Left ventricle myocardium superior (tissue), 1 donor: ENCODE results near the gene PPARG. TPM values are rescaled to one million over a fixed set of nuclear protein-coding genes. Genes with fewer than 3 reads are reported as not detected.
"Not testable (repeated sequence)": the region's sequence is repeated elsewhere in the genome, so short reads cannot be mapped to it uniquely, and the experiment has no call there.

Experiments
- ATAC-seq: fragments of 200-7000 bp; cut with Tn5 transposase; one replicate; pipeline ENCODE4 v1.9.1; 2020; ENCODE audit warnings: mild to moderate bottlenecking, moderate library complexity
- DNase-seq: peaks from one replicate; pipeline ENCODE4 v3.0.0-alpha.2; 2020
- intact Hi-C: fragments of 100-400 bp; cut with micrococcal nuclease; formaldehyde crosslinking; loops from one replicate; pipeline ENCODE4 v1.11.0; 2022
- total RNA-seq: library from RNA; stranded (reverse); fragmentation: NEBNext Ultra II Directional; extraction: Animal tissue kit (Norgen Biotek cat#: 25700); gene quantifications from one replicate; pipeline ENCODE4 v1.2.1, GENCODE V29; 2021
- donor health status: DM: no; HTN: yes; CAD: no; lungs with severe emphysema.

The PPARG gene
- total RNA-seq, 1 donor from 2014 or later, result 24.0 TPM

DNA sequence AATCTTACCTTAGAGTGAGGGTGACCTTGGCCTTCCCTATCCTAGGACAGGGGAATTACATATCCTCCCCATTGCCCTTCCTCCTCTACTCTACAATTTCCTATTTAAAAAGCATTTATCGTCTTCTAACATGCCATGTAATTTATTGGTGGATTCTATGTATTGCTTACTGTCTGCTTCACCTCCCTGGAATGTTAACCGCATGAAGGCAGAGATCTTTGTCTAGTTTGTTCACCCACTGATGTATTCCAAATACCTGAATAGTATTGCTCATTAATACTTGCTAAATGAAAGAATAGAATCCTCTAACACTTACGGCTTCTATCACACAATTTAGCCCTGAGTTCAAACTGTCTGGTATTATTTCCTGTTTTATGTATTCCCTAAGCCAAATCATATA is 68.6 kb downstream of the PPARG start:
- DNase-seq, result no peak
- intact Hi-C loops, result no loop called here
- no peak for ATAC-seq

DNA sequence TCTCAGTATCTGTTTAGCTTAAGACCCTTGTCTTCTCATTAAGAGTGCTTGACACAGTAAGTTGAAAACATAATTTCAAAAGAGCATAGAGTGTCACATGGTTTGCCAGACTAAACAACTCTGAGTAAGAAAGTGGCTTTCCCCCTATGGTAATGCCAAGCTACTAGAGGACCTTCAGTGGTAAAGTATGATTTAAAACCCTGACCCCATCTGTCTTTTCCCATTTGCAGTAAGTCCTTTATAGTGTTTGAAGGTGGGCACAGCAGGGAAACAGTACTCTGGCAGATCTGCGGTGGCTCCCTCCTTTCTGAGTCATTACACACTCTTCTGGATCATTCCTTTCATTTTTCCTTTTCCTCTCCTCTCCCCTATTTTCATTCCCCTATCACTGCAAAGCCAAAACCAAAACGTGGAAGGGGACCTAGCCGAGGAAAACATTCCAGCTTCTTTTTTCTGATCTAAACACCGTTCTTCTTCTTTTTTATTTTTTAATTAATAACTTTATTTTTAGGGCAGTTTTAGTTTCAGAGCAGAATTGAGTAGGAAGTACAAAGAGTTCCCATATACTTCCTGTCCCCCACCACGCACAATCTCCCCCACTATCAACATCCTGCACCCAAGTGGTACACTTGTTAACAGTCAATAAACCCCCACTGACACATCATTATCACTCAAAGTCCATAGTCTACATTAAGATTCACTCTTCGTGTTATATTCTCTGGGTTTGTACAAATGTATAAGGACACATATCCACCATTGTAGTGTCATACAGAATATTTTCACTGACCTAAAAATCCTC is 74.7 kb downstream of the PPARG start:
- intact Hi-C loops, result no loop called here
- no peak for DNase-seq

DNA sequence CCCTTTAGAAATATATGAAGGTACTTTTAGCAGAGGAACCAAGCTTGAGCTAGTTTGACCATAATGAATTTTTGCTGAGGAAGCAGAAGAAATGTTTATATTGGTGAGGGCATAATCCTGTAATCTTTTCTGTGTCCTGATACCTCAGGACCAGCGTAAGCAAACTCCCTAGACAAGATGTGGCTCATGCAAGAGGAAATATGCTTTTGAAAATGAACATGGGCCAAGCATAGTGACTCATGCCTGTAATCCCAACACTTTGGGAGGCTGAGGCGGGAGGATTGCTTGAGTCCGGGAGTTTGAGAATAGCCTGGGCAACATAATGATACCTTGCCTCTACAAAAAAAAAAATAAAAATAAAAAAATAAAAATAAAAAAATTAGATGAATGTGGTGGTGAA is 78.5 kb downstream of the PPARG start:
- DNase-seq (no peak), ATAC-seq (no peak)
- intact Hi-C loops, result no loop called here

More for the DNA sequence above, 74.7 kb downstream of the PPARG start:
- no peak for ATAC-seq

DNA sequence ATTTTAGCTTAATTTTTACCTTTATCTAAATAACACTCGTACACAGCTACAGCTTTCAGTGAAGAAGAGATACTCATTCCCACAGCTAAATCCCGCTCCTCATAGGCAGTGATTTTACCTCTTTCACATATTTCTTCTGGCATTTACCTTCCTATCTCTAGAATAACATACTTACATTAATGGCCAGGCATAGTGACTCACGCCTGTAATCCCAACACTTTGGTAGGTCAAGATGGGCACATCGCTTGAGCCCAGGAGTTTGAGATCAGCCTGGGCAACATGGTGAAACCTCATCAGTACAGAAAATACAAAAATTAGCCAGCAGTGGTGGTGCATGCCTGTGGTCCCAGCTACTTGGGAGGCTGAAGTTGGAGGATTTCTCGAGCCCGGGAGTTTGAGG is 80.2 kb downstream of the PPARG start:
- DNase-seq, result no peak

DNA sequence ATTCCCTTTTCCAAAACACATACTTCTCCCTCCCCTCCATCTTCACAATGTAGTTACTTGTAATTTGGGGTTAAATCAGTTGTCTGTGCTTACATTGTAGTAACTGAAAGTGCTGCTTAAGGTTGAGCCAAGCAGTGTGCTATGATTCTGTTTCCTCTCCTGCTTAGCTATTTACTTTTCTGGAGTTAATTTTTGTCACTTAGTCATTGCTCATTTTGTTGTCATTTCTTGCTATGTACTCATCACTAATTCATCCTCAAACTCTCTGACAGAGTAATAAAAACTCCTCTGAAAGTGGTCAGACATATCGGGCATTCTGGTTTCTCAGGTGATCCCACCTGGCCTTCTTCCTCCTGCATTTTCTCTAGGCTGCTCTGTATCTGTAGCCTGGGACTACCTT is 80.7 kb downstream of the PPARG start:
- intact Hi-C loops, result no loop called here
- no peak for ATAC-seq
- DNase-seq, result no peak

More for the DNA sequence above, 80.2 kb downstream of the PPARG start:
- ATAC-seq, result no peak
- intact Hi-C loops, result no loop called here

DNA sequence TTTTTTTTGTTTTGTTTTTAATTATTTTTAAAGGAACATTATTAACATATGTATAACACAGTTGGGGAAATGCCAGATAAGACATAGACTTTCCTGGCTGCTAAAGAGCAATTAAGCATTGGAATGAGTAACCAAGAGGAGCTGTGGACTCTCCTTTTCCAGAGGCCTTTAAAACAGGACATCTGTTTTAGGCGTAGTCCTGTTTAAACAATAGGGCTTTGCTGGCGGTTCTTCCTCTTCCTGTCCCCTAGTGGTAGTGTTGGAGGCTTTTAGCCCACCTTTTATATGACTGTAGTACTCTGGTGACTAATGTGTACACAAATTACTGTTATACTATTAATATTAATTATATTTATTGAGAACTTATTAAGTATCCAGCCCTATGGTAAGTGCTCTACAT is 81.9 kb downstream of the PPARG start:
- no peak for DNase-seq
- intact Hi-C loops, result no loop called here
- peak; percentile 75 for ATAC-seq

DNA sequence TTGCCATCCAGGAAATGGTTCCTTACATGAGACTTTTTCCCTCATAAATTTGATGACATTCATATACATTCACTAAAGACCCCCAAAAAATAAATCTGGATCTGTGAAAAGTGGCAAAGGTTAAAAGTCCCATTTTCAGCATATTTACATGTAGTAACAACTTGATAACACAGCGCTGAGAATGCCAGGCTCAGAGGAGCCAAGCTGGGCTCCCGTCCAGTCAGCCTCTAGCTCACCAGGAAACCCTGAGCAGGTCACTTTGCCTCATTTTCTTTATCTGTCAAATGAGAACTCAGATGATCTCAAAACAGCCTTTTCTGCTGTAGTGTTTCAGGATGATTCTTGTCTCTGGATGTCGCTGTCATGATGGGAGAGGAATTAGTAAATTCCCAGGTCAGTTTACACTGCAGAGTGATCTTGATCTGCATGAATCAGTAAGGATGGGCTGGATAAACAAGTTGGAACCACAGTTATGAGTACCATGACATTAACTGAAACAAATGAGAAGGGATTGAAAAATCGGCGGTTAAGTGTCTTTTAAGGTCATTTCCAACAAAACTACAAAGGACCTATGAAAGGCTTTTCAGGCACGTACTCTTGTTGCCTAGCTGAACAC is 82.8 kb downstream of the PPARG start:
- DNase-seq (peak; percentile 59), ATAC-seq (peak; percentile 77)
- intact Hi-C loops, result no loop called here

DNA sequence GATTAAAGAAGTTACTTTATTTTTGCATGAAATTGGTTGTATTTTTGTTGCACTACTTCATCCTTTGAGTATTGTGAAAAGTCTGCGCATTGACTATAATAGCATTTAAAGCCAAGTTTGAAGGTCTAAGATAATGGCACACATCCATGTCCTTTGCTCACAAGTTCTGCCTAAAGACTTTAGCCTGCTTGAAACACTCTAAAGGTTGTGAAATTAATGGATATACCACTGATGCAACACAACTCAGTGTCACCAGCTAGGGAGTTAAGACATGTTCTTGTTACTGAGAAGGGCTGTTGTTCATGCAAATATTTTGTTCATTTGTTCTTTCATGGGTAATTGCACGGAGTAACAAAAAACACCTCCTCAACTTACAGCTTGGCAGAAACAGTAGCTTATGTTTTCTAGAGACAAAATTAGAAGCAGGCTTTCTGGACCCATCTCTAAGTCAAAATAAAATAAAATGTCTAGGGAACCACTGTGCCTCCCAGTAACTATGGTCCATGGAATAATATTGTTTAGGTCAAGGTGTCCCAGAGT is 83.9 kb downstream of the PPARG start:
- no peak for DNase-seq
- ATAC-seq, result no peak
- intact Hi-C loops, result no loop called here

DNA sequence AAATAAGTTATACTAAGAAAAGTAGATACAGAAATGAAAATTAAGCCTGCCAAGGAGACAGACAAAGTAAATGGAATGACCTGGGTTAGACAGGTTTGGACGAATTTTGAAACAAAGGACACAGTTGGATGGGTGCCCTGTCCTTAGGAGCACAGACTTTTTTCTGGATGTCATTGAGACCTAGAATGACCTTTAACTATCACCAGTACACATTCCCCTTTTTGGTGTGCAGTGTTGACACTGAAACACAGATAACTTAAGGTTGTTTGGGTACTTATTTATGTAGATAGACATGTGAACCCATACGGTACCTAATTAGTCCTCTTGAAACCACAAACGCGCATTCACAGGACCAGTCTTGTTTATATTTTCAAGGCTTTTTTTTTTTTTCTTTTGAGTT is 86.7 kb downstream of the PPARG start:
- peak; percentile 64 for ATAC-seq
- no peak for DNase-seq
- intact Hi-C loops, result no loop called here

DNA sequence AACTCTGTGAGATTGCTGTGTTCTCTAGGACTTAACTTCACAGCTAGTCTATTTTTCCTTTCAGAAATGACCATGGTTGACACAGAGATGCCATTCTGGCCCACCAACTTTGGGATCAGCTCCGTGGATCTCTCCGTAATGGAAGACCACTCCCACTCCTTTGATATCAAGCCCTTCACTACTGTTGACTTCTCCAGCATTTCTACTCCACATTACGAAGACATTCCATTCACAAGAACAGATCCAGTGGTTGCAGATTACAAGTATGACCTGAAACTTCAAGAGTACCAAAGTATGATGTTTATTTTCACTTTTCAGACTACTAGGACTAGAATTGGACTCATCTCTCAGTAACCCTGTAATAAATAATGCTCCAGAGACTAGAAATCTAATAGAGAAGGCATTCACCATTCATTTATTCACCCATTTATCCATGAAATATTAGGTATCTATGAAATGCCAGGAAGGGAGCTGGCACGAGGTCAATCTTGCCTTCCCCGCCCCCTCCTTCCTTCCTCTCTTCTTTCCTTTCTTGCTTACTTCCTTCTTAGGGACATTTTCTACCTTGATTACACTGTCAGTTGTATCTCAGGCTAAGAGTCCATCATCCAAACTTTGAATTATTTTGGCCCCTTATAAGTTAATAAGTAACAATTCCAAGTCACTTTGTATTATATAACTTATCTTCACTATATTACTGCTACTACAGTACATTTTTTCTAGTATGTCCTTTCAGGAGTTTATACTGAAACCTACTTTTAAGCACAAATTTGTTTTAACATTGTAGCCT is 91.0 kb downstream of the PPARG start:
- DNase-seq, result no peak
- no peak for ATAC-seq
- intact Hi-C loops, result no loop called here

DNA sequence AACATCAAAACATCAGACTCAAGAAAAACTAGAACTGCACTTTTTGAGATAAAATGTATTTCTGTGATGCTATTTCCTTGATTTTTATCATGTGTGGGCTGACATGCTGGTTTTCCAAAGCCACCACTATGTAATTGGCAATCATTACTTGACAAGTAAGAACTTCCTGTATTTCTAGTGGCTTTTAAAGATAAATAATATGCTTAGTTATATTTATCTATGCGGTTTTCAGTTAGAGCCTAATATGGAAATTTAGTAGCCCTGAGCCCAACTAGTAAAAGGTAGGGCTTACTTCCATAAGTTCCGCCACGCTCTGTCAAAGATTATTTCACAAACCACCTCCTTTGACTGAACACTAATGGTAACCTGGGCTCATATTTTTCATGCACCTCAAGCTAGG is 91.6 kb downstream of the PPARG start:
- no peak for ATAC-seq
- DNase-seq, result no peak
- intact Hi-C loops, result no loop called here

DNA sequence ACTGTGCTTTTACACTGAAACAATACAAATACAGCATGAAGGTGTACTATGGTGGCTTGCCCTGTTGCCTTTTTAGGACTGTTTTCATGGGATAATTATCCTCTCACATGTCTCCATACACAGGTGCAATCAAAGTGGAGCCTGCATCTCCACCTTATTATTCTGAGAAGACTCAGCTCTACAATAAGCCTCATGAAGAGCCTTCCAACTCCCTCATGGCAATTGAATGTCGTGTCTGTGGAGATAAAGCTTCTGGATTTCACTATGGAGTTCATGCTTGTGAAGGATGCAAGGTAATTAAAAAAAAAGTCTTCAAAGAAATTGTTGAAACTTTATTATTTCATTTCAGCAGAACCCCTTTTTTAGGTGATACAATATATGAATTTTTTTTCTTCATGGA is 92.3 kb downstream of the PPARG start:
- DNase-seq (no peak), ATAC-seq (no peak)
- intact Hi-C loops, result no loop called here

DNA sequence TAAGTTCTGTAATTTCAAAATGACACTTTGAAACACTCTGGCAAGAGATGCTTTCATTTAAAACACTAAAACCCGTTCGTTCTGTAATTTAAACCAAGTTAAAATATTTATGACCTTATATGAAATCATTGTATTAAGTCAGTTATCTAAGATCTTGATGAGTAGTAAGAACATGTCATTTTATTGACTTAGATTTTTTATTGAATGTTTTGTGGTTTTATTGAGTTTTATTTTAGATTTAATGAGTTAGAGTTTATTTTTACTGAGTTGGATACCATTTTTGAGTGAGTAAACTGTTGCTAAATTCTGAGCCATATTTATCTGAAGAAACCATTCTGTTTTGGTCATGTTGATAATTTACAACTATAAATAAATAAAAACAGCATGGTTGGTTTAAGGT is 94.3 kb downstream of the PPARG start:
- intact Hi-C loops, result no loop called here
- no peak for ATAC-seq
- no peak for DNase-seq

DNA sequence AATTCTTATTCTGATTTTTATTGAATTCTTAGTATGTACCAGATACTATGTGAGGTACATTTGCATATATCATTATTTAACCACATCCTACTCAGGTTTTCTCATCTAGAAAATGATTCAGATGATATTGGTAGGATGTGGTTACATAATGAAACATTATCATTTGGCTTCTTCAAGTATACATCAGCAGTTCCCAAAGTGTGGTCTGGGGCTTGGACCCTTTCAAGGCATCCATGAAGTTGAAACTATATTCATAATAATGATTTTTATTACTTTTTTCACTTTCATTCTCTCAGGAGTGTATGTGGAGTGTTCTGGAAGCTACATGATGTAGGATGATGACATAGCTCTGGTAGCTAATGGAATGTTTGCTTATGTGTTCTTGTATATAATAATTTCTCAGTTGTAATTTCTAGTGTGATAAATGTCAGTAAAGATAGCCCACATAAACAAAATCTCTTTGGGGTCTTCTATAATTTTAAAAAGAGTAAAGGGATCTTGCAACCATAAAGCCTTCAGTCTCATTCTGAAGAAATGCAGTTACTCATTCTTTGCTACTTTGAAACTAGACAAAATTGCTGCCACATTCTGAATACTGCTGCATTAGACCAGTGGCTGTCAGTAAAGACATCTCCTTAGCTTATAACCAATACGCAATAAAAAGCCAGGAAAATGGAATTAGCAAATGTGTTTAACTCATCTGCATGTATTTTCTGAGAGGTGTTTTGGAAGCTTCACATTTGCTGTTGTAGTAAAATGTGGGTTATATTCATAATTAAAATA is 95.8 kb downstream of the PPARG start:
- DNase-seq (no peak), ATAC-seq (no peak)
- intact Hi-C loops, result no loop called here

DNA sequence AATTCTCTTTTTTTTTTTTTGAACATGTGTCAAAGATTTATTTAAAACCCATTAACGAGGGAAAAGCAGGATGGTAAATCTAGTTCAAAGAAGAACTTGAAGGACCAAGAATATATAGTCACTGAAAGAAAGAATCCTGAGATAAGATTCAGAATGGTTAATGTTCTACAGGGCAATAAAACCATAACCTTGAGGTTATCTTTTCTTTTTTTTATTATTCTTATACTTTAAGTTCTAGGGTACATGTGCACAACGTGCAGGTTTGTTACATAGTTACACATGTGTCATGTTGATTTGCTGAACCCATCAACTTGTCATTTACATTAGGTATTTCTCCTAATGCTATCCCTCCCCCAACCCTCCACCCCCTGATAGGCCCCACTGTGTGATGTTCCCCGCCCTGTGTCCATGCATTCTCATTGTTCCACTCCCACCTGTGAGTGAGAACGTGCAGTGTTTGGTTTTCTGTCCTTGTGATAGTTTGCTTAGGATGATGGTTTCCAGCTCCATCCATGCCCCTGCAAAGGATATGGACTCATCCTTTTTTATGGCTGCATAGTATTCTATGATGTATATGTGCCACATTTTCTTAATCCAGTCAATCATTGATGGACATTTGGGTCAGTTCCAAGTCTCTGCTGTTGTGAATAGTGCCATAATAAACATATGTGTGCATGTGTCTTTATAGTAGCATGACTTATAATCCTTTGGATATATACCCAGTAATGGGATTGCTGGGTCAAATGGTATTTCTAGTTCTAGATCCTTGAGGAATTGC is 97.8 kb downstream of the PPARG start:
- DNase-seq, intact Hi-C loops: not testable (repeated sequence)

DNA sequence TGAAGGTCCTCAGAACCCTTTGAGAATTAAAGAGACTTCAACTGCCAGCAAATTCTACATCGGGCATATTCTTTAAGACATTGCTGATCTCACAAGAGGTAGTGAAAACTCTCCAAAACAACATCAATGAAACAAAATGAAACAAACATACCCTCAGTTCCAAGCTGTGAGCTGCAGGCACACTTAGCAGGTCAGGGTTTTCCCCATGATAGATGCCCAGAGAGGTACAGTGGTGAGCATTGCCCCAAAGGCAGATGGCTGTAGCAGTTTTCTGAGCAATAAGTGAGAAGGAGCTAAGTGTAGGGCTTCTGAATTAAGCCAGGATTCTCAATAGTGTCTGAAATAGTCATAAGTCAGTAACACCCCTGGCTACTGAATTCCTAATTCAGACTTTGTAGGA is 99.3 kb downstream of the PPARG start:
- intact Hi-C loops, result no loop called here
- DNase-seq (no peak), ATAC-seq (no peak)

More for the DNA sequence above, 97.8 kb downstream of the PPARG start:
- ATAC-seq, result not testable (repeated sequence)

DNA sequence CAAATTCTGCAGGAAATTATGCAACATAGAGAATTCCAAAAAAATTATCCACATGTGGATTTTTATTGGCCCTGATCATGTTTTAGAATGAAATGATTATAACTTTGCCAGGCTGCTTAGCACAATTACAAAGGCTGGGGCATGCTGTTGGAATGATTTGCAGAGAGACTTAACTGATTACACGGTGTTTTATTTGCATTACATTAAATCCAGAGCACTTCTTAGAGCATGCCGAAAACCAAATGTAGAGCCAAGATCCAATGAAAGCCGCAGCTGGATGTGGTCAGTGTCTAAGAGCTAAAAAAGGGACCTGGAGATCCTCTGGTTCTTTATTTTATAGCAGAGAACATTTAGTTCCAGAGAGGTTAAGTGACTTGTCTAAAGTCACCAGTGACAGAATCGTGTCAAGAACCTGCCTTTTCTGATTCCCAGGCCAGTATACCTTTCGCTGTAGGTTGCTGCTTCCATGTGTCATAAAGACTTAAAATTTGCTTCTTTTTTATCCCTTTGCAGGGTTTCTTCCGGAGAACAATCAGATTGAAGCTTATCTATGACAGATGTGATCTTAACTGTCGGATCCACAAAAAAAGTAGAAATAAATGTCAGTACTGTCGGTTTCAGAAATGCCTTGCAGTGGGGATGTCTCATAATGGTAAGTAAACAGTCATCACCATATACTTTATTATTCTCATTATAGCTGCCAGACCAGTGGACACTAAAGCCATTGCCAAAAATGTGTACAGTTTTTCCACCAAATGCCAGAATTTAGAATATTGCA is 103.4 kb downstream of the PPARG start:
- ATAC-seq (no peak), DNase-seq (no peak)
- intact Hi-C loops, result no loop called here

DNA sequence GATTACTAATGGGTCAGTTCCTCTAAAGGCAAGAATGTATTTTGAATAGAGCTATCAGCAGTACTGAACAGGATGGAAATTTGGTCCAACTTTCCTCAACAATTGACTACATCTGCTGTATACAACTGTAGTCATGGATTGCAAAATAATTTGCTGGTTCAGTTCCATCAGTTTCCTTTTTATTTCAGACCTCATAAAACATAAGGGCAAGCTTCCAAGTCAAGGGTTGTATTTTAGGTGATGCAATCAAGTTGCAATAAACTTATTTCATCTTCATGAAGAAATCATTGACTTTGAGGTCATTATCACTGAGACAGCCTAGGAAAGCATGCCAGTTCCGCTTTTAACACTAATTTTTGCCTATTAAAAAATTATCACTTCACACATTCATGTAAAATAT is 105.0 kb downstream of the PPARG start:
- DNase-seq (no peak), ATAC-seq (peak; percentile 59)
- intact Hi-C loops, result no loop called here
